IPS-11a (cell line): Measurements from ENCODE around the gene MINDY4.

Experiments used
- H3K4me3 ChIP-seq: one replicate; pipeline ENCODE4 v1.5.1; 2013; ENCODE audit warnings: low read depth, low read length, control low read depth

The MINDY4 gene

DNA sequence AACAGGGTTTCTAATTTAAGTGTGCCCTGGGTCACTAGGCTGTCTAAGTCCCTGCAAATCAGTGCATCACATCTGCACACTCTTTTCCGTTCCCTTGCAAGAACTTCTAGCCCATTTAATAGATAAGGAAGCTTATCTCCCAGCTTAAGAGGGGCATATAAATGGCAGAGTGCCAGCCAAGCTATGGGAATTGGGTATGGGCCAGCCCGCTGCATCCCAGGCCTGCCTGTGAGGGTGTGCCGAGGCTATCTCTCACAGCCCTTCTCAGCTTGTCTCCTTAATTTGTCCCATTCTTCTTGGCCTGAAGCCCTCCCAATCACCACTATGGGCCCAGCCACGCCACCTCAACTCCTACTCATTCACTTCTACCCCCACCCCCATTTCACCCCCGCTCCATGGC lies 155.1 kb downstream of the MINDY4 start:
- H3K4me3 ChIP-seq: no peak overlapping the region

DNA sequence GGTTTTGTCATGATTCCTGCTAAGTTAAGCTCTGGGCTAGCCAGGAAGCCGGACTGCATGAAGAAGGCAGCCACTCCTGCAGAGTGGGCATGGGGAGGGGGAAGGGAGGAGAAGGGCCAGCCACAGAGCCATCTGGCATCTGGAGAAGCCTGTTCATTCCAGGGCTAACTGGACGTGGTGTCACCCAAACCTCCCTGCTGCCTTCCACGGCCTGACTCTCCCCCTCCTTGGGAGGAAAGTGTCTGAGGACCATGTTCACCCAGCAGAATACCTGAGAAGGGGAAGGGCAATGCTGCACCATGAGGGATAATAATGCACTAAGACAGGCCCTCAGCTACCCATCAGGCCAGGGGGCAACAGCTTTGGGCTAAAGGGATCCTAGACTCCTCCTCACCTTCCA lies 155.8 kb downstream of the MINDY4 start:
- no peak overlapping the region for H3K4me3 ChIP-seq

DNA sequence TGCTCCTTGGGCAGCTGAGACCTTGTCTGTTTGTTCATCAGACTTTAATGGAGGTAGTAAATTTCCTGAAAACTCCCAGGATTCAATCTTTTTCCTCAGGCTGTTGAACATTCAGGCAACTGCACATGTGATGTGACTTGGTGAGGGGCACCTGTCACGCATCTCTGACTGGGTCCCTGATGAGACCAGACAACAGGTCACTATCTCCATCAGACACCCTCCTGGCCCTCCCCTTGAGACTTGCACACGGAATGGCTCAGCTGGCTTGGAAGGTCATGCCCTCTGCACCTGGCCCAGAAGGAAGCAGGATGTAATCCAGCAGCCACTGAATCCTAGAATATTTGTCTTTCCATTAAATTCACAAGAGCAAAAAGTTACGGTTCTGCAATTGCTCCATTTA lies 156.3 kb downstream of the MINDY4 start:
- H3K4me3 ChIP-seq: no peak overlapping the region

DNA sequence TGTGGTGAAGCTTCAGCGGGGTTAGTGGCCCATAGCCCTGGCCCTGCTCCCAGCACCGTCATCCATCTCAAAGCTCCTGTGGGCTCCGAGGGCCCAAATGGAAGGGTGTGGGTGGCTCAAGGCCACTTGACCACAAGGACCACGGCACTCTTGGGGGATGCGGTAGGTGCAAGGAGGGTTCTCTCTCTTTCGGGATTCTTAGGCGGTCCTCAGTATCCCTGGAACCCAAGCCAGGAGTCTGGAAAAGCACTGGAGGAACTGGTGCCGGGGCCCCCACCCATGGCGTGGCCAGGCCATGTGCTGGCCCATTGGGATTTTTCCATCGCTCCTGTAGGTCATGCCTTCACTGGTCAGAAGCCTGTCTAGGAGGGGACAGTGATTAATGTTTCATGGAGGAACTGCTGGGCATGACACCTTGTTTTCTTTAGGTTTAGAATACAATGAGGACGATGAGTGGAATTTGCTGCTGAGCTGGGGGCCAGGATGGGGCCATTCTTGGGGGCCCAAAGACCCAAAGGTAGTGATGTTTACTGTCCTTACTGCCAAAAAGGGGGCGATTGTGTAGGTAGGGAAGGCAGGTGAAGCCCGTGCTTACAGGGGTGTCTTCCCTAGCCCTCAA lies 157.1 kb downstream of the MINDY4 start:
- H3K4me3 ChIP-seq: no peak overlapping the region

DNA sequence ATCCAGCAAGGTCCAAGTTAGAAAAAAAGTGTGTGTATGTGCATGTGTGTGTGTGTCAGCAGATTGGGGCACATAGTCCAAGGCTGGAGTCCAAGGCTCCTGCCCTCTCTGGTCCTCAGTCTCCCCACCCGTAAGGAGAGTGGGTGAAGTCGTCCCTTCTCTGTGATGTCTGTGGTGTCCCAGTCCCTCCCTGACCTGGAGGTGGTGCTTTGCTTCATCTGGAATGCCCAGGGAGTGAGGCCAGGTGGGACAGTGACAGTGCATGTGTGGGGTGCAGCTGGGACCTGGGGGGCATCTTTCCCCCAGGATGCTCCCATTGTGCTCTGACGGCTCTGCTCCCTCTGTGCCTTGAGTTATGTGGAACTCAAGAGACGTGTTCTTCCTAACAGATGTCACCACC lies 158.5 kb downstream of the MINDY4 start:
- H3K4me3 ChIP-seq: no peak overlapping the region

DNA sequence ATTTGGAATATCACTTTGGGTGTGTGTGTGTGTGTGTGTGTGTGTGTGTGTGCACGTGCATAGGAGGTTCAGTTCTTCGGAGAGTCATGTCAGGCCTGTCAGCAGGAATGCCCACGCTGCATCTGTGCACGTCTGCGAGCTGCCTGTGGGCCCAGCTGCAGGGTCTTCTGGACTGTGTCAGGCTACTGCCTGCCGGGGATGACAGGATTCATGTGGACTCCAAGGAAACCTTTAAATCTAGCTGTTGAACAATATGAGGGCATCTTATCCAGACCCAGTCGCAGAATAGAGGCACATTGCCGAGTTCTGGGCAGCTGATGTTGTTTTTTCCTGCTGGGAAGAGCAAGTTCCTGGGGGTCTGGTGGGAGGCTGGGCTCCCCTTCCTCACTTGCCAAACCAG lies 159.4 kb downstream of the MINDY4 start:
- no peak overlapping the region for H3K4me3 ChIP-seq

DNA sequence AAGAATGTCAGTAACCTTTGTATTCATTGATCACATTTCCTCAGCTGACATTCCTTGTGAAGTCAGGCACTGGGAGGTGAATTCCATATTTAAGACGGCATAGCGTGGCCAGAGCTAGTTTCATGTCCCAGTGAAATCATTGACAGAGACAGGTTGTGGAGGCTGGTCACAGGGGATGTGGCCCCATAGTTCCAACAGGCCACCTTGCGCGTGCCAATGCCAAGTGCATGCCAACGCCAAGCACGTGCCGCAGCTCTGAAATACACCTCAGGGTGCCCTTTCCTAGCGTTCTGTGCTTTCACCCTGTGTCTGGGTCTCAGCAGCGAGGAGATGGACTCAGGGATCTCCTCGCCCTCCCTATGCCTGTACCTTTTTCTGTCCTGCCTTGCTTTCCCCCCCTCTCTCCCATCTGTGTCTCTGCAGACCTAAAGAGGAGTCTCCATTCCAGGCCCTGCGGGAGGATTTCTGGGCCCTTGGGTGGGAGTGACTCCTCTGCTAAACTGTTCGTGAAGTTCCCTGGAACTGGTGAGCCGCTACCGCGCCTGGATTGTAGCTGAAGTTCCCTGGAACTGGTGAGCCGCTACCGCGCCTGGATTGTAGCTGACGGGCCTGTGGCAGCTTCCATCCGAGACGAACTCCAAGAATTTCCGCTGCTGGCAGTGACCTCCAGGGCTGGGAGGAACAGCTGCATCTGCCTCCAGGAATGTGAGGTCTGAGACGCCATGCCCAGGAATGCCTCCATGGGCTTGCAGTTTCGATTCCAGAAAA lies 160.1 kb downstream of the MINDY4 start:
- no peak overlapping the region for H3K4me3 ChIP-seq

DNA sequence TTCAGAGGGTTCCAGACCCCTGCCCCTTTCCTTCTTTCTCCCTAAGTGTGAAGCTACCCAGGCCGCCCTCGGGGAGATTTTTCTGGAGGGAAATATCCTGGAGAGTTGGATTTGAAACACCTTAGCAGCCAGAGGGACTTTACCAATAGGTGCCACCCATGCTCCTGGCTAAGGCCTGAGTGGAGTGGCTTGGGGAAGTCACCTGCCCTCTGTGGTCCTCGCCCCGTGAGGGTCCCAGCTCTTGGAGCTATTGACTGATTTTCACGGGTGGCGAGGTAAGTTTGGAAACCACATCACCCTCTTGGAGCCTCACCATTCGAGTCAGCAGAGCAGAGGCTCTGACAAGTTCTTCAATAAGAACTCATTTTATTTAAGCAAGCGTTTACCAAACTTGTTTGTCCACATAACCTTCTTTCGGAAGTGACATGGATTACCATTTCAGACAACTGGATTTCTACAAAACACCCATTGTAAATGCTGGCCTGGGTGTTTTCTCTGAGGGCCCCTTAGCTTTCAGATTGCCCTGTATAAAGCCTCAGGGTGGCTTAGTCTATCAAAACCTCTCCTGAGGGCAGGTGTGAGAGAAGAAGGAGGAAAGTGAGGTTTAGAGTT lies 160.8 kb downstream of the MINDY4 start:
- H3K4me3 ChIP-seq: no peak overlapping the region

DNA sequence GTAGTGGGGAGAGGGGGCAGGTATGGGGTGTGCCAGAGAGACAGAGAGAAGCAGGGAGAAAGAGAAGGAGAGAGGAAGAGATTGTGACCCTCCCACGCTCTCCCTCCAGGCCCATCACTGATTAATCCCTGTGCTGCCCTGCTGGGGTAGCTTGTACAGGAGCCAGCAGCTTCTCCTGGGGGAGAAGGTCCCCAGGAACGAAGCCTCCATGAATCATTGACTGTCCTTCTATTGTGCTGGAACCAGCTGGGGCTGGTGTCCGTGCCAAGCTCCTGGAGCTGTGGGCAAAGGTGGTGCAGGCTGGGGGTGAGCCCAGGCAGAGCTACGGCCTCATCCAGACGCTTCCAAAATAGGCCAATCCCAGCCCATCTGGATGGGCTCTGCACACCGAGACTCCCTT lies 161.3 kb downstream of the MINDY4 start:
- H3K4me3 ChIP-seq: no peak overlapping the region

DNA sequence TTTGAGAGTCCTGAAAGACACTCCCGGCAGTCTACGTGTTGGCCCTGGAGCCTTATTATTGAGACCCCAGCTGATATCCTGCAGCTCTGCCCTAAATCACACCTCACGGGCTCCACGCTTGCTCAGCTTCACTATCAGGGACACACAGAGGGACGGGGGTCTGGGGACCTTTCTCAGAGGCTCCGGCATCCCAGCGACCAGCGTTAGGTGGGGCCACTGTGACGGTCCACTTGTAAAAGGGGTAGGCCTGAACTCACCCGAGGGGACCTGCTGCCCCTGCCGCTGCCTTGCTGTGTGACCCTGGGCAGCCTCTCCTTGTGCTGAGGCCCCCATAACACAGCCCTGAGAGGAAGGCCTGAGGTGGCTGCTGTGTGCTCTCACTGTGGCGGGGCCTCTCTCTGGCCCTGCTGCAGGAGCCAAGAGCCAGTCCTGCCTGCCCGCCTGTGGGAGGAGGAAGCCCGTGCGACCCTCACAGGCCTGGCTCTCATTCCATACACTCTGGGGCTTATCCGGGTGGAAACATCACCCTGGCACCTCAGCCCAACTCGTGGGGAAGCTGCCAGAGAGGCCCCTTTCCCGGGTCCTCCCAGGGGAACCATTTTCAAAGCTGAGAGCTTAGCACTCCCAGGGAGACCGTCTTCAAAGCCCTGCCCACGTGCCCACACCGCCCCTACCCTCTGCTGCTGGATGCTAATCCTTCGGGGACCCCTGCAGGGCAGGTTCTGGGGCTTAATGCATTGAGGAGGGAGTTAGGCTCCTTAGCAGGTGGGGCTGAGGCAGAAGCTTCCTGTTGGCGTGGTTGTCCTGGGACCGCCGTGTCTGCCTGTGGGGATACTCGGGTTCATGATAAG lies 162.1 kb downstream of the MINDY4 start:
- no peak overlapping the region for H3K4me3 ChIP-seq

DNA sequence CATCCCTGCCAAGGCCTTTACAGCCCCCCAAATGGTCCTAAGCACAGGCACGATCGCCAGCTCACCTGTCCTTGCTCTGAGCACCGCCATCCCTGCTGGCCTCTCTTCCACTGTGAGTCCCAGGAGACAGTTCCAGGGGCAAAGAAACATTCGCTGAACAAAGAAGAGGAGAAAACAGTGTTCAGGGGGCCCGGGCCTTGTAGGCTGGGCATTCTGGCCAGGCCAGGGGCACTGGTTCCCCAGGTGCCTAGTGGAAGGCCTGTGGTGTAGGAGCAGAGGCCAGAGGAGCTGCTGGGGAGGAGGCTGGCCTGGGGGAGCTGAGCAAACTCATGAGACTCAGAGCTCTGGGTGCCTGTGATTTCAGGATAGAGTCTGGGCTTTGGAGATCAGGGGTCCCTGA lies 163.0 kb downstream of the MINDY4 start:
- no peak overlapping the region for H3K4me3 ChIP-seq

DNA sequence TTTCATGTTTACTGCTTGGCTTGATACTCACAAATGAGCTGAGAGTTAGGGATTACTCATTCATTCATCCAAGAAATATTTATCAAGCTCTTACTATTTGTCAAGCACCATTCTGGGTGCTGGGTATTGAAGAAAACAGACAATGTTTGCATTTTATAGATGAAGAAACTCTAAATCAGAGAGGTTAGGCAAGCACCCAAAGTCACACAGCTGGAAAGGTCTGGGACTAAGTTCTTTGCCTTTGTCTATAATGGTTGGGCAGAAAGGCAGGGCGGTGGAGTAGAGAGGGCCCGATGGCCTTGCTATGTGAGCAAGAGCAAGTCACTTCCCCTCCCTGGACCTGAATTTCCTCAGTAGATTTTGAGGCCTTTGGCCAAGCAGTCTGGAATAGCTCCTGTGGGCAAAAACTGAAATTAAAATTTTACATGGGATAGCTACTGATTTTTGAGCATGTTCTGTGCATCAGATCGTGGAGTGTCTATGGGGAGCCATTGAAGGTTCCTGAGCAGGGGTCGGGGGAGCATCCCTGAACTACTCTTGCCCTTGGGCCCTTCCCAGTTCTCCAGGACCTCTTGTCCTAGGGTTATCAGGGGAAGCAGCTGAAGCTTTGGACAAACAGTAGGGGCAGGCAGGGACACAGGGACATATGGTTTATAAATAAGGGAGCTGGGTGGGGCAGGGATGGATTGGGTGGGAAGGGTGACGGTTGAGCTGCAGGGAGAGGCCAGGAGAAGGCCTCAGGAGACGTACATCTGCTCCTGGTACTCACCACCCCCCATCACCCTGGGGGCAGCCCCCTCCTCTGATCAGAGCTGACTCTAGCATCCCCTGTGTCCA lies 163.7 kb downstream of the MINDY4 start:
- no peak overlapping the region for H3K4me3 ChIP-seq

DNA sequence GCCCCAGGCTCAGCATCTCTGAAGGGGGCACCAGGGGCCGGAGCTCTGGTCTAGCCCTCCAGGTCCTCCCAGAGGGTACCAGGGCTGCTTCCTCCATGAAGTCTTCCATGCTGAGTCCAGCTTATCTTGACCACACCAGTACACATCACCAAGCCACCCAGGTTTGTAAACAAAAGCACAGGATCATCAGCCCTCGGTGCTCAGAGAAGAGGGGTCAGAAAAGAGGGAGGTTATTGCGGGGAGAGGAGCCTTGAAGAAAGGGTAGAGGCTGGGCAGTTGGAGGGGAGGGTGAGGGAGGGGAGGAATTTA lies 164.3 kb downstream of the MINDY4 start:
- H3K4me3 ChIP-seq: no peak overlapping the region

DNA sequence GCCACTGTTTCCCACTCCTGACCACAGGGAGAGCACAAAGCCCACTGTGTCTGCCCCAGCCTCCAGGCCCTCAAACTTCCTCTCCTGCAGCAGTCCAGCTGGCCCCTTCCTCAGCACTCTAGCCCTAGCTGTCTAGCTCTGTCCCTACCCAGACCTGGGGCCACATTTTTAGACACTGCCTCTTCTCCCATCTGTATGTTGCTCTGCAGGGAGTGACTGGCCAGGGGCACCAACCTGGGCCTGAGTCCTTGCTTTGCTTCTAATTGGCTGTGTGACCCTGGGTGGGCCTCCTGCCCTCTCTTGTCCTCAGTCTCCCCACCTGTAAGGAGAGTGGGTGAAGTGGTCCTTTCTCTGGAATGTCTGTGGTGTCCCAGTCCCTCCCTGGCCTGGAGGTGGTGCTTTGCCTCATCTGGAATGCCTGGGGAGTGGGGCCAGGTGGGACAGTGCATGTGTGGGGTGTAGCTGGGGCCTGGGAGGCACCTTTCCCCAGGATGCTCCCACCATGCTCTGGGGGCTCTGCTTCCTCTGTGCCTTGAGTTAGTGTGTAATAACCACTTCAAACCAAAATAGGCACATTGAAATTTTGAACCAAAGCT lies 165.5 kb downstream of the MINDY4 start:
- no peak overlapping the region for H3K4me3 ChIP-seq

DNA sequence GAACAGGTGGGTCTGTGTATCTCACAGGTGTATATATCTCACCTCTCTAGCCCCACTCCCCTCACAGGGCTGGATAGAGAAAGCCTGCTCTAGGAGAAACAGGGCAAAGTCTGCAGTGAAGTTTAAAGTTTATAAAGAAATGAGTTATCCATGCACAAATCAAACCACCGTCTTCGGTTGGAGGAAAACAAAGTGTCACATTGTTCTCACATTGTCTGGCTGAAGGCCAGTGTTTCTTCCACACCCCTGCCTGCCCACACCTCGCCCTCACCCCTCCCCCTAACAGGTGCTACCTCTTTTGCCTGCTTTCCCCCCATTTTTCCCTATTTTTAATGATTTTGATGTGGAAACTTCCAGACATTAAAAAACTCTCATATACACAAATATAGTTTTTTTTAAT lies 166.2 kb downstream of the MINDY4 start:
- H3K4me3 ChIP-seq: no peak overlapping the region

DNA sequence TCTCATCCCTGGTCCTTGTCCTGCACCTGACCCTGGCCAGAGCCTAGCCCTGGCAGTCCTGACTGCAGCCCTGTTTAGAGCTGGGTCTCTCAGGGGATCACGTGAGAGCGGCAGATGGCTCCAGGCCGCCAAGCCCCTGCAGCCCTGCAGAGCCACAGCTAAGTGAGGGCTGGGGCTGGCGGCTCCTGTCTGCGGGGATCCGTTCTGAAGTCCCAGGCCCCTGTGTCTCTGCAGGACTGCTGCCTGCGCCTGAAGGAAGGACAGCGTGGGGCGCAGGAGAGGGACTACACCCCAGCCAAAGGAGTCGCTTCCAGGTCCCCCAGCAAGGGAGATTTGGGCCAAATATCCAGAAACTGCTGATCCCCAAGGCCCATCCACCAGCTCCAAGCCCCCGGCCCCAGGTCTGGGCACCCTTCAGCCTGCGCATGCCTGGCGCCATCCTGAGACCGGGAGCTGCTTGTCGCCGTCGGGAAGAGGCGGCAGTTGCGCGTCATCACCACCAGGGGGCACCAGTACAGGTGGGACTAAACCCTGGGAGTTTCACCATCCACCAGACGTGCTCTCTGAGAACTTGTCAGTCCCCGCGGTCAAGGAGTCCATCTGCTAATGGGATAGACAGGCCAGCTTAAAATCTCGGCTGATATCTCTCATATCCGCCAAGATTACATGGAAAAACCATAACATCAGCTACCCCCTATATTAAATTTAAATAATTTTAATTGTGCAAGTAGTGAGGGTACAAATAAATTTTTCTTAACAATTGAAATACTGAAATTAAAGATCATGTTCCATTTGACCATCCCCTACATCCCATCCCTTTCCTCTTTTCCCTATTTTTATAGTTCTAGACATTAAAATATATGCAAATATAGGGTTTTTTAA lies 167.5 kb downstream of the MINDY4 start:
- peak overlapping the region; percentile 10 for H3K4me3 ChIP-seq

DNA sequence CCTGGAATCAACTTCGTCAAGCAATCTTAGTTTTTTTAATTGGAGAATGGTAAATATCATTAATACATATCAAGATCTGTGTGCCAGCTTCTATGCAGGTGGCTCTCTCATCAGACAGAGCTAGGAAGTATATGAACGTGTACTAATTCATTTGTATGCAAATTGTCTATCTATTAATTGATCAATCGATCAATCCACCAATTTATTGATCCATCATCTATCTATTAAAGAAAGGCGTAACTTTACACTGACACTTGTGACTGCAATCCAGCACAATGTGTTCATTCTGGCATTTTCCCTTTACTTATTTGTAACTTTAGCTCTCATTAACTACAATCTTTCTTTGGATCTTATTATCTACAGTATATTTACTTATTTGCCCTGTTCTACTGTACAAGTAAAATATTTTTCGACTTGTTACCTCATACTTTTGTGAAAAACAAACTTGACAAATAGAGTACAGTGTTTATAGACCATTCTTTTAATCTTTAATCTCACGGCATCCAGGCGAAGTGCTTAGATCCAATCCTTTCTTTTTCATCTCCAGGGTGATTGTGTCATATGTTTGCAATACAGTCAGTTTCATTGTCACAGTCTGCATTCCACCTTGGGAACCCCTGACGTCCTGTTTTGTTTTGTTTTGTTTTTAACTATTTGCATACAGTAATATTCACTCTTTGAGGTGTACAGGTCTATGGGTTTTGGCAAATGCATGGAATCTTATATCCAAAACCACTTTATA lies 170.5 kb downstream of the MINDY4 start:
- H3K4me3 ChIP-seq: no peak overlapping the region
